ENCODE results near the gene SRL.

DNA sequence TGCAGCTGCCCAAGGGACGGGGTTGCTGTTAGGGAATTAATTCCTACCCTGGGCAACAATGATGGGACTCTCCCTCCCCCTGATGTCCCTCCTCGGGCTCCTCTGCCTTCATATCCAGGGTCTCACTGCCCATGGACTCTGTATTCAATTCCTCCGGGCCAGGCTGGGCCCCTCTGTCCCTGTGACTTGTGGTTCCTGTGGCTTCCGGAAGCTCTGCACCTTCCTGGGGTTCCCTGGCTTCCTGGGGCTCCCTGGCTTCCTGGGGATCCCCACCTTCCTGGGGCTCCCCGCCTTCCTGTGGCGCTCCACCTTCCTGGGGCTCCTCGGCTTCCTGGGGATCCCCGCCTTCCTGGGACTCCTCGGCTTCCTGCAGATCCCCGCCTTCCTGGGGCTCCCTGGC is 35.2 kb downstream of the SRL start:
- TF ChIP-seq BHLHE40 (IDR thresholded peaks at IDR 0.05; ENCODE audit: low read depth, low read length): no peak
- TF ChIP-seq, protein P1, sequence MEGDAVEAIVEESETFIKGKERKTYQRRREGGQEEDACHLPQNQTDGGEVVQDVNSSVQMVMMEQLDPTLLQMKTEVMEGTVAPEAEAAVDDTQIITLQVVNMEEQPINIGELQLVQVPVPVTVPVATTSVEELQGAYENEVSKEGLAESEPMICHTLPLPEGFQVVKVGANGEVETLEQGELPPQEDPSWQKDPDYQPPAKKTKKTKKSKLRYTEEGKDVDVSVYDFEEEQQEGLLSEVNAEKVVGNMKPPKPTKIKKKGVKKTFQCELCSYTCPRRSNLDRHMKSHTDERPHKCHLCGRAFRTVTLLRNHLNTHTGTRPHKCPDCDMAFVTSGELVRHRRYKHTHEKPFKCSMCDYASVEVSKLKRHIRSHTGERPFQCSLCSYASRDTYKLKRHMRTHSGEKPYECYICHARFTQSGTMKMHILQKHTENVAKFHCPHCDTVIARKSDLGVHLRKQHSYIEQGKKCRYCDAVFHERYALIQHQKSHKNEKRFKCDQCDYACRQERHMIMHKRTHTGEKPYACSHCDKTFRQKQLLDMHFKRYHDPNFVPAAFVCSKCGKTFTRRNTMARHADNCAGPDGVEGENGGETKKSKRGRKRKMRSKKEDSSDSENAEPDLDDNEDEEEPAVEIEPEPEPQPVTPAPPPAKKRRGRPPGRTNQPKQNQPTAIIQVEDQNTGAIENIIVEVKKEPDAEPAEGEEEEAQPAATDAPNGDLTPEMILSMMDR (conservative IDR thresholded peaks at IDR 0.05; ENCODE audit: low read depth, low read length): no peak
- no peak for TF ChIP-seq CEBPB (IDR thresholded peaks at IDR 0.05; ENCODE audit: low read depth, low read length)
- TF ChIP-seq POLR2A (IDR thresholded peaks at IDR 0.05; ENCODE audit: low read depth, low read length): no peak
- no peak for TF ChIP-seq FOS (IDR thresholded peaks at IDR 0.05; ENCODE audit: low read depth, low read length)
- no peak for TF ChIP-seq RFX5 (IDR thresholded peaks at IDR 0.05; ENCODE audit: low read depth, low read length)
- no peak for TF ChIP-seq RAD21 (IDR thresholded peaks at IDR 0.05; ENCODE audit: low read length)
